Embryonic facial prominence (tissue), 1 donor: ENCODE measurements around the gene PTPN20.

Experiments
- DNase-seq: peaks from one replicate; pipeline ENCODE4 v3.0.0-alpha.2; 2016; ENCODE audit errors: extremely low spot score

PTPN20 gene

GRCh38 chr10:47047577-47048525, 136.6 kb downstream of the PTPN20 start:
- DNase-seq = no peak

- no peak for DNase-seq
Observed at GRCh38 chr10:47048526-47048905, 137.3 kb downstream of the PTPN20 start.

- no peak for DNase-seq
Observed at GRCh38 chr10:47049056-47049851, 138.0 kb downstream of the PTPN20 start.

GRCh38 chr10:47049906-47050305, 138.7 kb downstream of the PTPN20 start:
- DNase-seq = no peak

- DNase-seq = no peak
Observed at GRCh38 chr10:47050618-47051455, 139.6 kb downstream of the PTPN20 start.

GRCh38 chr10:47051741-47052238, 140.6 kb downstream of the PTPN20 start:
- DNase-seq = no peak
